SJCRH30 (cell line): ENCODE measurements around the gene POSTN. TPM values are rescaled to one million over a fixed set of nuclear protein-coding genes. Genes with fewer than 3 reads are reported as not detected.
"Not testable (repeated sequence)": the region's sequence is repeated elsewhere in the genome, so short reads cannot be mapped to it uniquely, and the experiment has no call there.

Experiments used
- DNase-seq, 2 experiments: peaks; one replicate each; pipeline ENCODE4 v3.0.0-alpha.2; 2015 to 2020
- H3K27ac ChIP-seq: fragments of 250-450 bp; sonication (Bioruptor Pico); 2 replicates; pipeline ENCODE4 v1.5.1; 2020; ENCODE audit warnings: mild to moderate bottlenecking, moderate library complexity
- H3K27me3 ChIP-seq: fragments of 250-450 bp; sonication (Bioruptor Pico); 2 replicates; pipeline ENCODE4 v1.5.1; 2020; ENCODE audit warnings: mild to moderate bottlenecking, moderate library complexity
- H3K36me3 ChIP-seq: fragments of 250-450 bp; sonication (Bioruptor Pico); 2 replicates; pipeline ENCODE4 v1.5.1; 2020; ENCODE audit warnings: mild to moderate bottlenecking, moderate library complexity
- H3K4me1 ChIP-seq: fragments of 250-450 bp; sonication (Bioruptor Pico); 2 replicates; pipeline ENCODE4 v1.5.1; 2020; ENCODE audit warnings: mild to moderate bottlenecking, moderate library complexity
- H3K4me3 ChIP-seq: fragments of 250-450 bp; sonication (Bioruptor Pico); 2 replicates; pipeline ENCODE4 v1.5.1; 2020; ENCODE audit warnings: mild to moderate bottlenecking, moderate library complexity
- H3K9me3 ChIP-seq: fragments of 250-450 bp; sonication (Bioruptor Pico); replicated peaks from 2 replicates; pipeline ENCODE4 v1.5.1; 2020; ENCODE audit warnings: mild to moderate bottlenecking, moderate library complexity
- total RNA-seq: library from RNA; depleted of rRNA; stranded (reverse); fragments of >200 nt; shearing (Covaris generic); gene quantifications from 2 replicates; pipeline ENCODE4 v1.2.3, GENCODE V29; 2014

Gene POSTN
- total RNA-seq, 1 experiment from 2014 or later = 0.04 TPM

- Histone ChIP-seq H3K4me1 (no peaks in the 10 kb centered on the region), H3K36me3 (no peaks in the 10 kb centered on the region), H3K9me3 (no peaks in the 10 kb centered on the region), H3K27me3 (0 out of 2 replicates have a peak, but pooled peaks cover 4% of the 10 kb centered on the region), H3K27ac (no peak overlapping the region), H3K4me3 (no peak overlapping the region)
- DNase-seq = no peak
Observed at GRCh38 chr13:37565425-37565824, 33.1 kb downstream of the POSTN start.

- no peaks in the 10 kb centered on the region for H3K4me1 ChIP-seq
- DNase-seq = no peak
- H3K9me3 ChIP-seq = no peaks in the 10 kb centered on the region
- H3K4me3 ChIP-seq = no peak overlapping the region
- no peak overlapping the region for H3K27ac ChIP-seq
- 0 out of 2 replicates have a peak, but pooled peaks cover 4% of the 10 kb centered on the region for H3K27me3 ChIP-seq
- H3K36me3 ChIP-seq = no peaks in the 10 kb centered on the region
Observed at GRCh38 chr13:37561031-37561430, 37.5 kb downstream of the POSTN start.

DNA sequence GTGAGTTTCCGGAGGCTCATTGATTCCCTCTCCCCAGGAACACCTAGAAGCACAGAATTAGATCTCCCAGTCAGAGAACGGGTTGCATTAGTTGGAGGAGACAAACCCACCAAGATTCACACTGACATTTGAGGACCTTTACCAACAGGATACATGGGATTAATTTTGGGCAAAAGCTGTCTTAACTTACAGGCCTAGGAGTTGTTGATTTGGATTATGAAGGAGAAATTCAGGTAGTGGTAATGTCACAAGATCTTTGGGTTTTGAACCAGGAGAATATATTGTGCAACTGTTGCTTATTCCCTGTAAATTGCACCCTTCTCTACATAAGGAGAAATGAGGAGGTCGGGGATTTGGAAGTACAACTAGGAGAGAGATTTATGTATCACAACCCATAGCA, 38.0 kb downstream of the POSTN start:
- Histone ChIP-seq H3K27ac (no peak overlapping the region), H3K36me3 (no peaks in the 10 kb centered on the region), H3K4me1 (no peaks in the 10 kb centered on the region), H3K27me3 (0 out of 2 replicates have a peak, but pooled peaks cover 4% of the 10 kb centered on the region), H3K9me3 (no peaks in the 10 kb centered on the region), H3K4me3 (no peak overlapping the region)
- DNase-seq = no peak

DNA sequence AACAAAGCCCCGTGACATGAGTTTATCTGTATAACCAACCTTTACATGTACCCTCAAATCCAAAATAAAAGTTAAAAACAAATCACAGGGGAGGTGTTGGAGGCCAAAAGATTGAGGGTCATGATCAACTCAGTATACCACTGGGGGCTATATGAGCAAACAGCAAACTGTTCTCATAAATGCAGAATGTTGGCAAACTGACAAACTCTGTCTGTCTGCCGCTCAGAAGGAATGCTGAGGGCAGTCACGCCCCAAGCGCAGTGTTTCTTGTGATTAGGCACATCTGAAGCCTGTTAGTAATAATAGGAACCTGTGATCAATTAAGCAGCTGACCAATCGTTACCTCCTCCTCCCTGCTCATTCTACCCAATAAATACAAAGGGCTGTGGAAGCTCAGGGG, 39.8 kb downstream of the POSTN start:
- DNase-seq, H3K27me3 ChIP-seq, H3K4me3 ChIP-seq, H3K9me3 ChIP-seq, H3K4me1 ChIP-seq, H3K36me3 ChIP-seq, H3K27ac ChIP-seq: not testable (repeated sequence)

DNA sequence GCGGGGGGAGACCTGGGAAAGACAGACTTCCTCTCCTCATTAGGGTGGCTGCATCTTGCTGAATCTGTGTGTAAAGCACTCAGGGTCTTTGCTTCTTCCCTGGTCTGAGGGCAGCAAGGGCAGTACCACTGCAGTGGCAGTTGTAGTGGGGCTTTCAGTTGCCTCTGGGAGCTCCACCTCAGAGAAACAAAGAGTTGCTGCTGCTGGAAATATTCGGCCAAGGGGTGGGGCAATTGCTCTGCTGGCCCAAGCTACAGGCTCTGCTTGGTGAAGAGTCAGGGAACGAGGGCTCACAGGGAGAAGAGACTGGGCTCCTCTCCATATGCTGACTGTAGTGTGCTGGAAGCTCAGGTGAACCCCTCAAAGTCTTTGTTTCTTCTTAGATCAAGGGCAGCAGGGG, 52.5 kb downstream of the POSTN start:
- H3K9me3 ChIP-seq = no peaks in the 10 kb centered on the region
- no peak overlapping the region for H3K4me3 ChIP-seq
- no peak overlapping the region for H3K27ac ChIP-seq
- no peaks in the 10 kb centered on the region for H3K4me1 ChIP-seq
- H3K27me3 ChIP-seq = no peaks in the 10 kb centered on the region
- no peaks in the 10 kb centered on the region for H3K36me3 ChIP-seq
- no peak for DNase-seq

DNA sequence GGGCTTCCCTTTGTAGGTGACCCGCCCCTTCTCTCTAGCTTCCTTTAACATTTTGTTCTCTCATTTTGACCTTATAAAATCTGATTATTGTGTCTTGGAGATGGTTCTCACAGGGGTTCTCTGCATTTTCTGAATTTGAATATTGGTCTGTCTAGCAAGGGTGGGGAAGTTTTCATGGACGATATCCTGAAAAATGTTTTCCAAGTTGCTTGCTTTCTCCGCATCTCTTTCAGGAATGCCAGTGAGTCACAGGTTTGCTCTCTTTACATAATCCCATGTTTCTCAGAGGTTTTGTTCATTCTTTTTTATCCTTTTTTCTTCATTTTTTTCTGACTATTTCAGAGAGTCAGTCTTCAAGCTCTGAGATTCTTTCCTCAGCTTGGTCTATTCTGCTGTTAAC, 53.6 kb downstream of the POSTN start:
- no peaks in the 10 kb centered on the region for H3K27me3 ChIP-seq
- H3K36me3 ChIP-seq = no peaks in the 10 kb centered on the region
- H3K9me3 ChIP-seq = no peaks in the 10 kb centered on the region
- H3K4me3 ChIP-seq = no peak overlapping the region
- no peaks in the 10 kb centered on the region for H3K4me1 ChIP-seq
- H3K27ac ChIP-seq = no peak overlapping the region
- no peak for DNase-seq

- Histone ChIP-seq H3K27me3 (no peaks in the 10 kb centered on the region), H3K4me3 (no peak overlapping the region), H3K27ac (no peak overlapping the region), H3K36me3 (no peaks in the 10 kb centered on the region), H3K4me1 (no peaks in the 10 kb centered on the region), H3K9me3 (no peaks in the 10 kb centered on the region)
- no peak for DNase-seq
Observed at GRCh38 chr13:37539976-37540605, 58.5 kb downstream of the POSTN start.

DNA sequence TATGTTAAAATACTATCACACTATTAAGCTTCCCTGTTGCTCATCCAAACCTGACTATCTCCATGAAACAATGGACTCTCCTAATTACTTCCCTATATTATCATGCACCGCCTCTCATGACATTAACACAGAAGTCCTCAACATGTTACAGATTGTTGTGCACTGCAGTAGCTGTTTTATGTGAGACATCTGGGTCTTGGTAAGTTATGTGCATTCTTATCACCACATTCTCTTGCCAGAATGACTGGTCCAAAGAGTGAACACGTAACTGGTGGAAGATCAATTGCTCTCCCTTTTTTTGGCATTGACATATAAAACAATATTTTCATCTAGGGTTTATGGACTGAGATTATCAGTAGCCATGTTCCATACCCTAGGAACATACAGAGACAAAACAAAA, 59.4 kb downstream of the POSTN start:
- Histone ChIP-seq H3K27ac (no peak overlapping the region), H3K9me3 (no peaks in the 10 kb centered on the region)

DNA sequence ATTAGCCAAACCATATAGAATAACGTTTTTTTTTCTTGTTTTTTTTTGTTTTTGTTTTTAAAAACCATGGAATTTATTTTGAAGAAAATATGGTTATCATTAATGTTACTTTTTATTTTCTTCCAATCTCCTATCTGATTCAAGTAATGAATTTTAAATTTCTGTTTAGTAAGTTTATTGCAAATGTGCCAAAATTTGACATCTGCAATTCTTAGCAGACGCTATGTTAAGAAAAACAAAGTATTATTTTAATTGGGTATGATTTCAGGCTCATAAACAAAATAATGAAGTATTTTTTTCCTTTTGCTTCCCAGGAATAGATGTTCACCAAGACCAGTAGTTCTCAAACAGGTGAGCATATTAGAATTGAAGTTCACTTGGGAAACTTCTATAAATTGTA, 63.1 kb downstream of the POSTN start:
- Histone ChIP-seq H3K36me3 (no peaks in the 10 kb centered on the region), H3K4me1 (no peaks in the 10 kb centered on the region), H3K27ac (no peak overlapping the region), H3K27me3 (no peaks in the 10 kb centered on the region), H3K4me3 (no peak overlapping the region), H3K9me3 (no peaks in the 10 kb centered on the region)
- no peak for DNase-seq

More for the DNA sequence above, 59.4 kb downstream of the POSTN start:
- H3K4me1 ChIP-seq = no peaks in the 10 kb centered on the region
- H3K4me3 ChIP-seq = no peak overlapping the region
- H3K36me3 ChIP-seq = no peaks in the 10 kb centered on the region
- H3K27me3 ChIP-seq = no peaks in the 10 kb centered on the region
- DNase-seq = no peak

GRCh38 chr13:37534676-37535075, 63.9 kb downstream of the POSTN start:
- Histone ChIP-seq H3K9me3 (no peaks in the 10 kb centered on the region), H3K4me3 (no peak overlapping the region), H3K27ac (no peak overlapping the region), H3K4me1 (no peaks in the 10 kb centered on the region), H3K27me3 (no peaks in the 10 kb centered on the region), H3K36me3 (no peaks in the 10 kb centered on the region)
- no peak for DNase-seq

GRCh38 chr13:37534181-37534580, 64.4 kb downstream of the POSTN start:
- no peak for DNase-seq
- no peaks in the 10 kb centered on the region for H3K9me3 ChIP-seq
- H3K4me1 ChIP-seq = no peaks in the 10 kb centered on the region
- no peak overlapping the region for H3K27ac ChIP-seq
- no peaks in the 10 kb centered on the region for H3K27me3 ChIP-seq
- no peaks in the 10 kb centered on the region for H3K36me3 ChIP-seq
- H3K4me3 ChIP-seq = no peak overlapping the region

DNA sequence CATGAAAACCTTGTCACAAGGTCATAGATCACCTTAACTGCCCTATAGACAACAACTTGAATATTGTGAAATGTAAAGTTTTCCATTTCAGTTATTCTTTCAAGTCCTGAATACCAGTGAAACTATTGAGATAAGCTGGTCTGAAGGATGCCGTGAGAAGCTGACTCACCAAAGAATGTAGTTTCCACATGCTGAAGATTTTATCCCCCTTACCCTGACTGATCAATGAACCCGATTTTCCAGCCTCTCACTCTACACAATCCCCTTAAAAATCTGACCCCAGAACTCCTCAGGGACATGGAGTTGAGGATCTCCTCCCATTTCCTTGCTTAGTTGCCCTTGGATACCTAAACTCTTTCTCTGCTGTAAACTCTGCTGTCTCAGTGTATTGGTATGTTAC, 67.5 kb downstream of the POSTN start:
- Histone ChIP-seq H3K36me3 (no peaks in the 10 kb centered on the region), H3K4me1 (no peaks in the 10 kb centered on the region), H3K4me3 (no peak overlapping the region), H3K27ac (no peak overlapping the region), H3K9me3 (no peaks in the 10 kb centered on the region), H3K27me3 (0 out of 2 replicates have a peak, but pooled peaks cover 3% of the 10 kb centered on the region)
- DNase-seq = no peak

DNA sequence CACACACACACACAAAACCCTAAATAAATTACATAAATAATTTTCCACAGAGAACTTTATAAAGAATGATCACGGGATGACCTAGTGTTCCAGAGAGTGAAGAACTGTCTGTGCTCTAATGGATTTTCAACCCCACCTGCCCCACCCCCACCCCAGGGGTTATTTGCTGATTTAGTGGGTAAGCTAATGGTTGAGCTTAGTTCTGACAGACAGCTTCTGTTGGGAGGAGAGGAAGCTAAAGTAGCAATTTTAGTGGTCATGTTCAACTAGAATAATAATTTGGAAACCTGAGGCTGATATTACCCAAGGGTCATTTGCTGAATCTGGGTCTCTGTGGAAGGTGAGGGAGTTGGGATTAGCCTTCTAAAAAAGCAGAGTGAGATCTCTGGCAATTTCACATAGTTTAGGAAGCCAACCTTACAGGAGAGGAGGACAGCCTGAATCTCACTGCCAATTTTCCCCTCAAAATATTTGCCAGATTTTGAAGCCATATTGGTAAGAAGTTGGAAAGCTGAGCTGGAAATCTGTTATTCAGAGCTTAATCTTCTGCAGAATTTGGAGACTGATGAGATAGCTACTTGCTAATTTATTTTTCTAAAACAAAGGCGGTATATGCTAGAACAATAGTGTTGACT, 68.7 kb downstream of the POSTN start:
- no peaks in the 10 kb centered on the region for H3K36me3 ChIP-seq
- H3K27ac ChIP-seq = no peak overlapping the region
- H3K4me3 ChIP-seq = no peak overlapping the region
- 0 out of 2 replicates have a peak, but pooled peaks cover 3% of the 10 kb centered on the region for H3K27me3 ChIP-seq
- H3K9me3 ChIP-seq = no peaks in the 10 kb centered on the region
- no peaks in the 10 kb centered on the region for H3K4me1 ChIP-seq
- no peak for DNase-seq

DNA sequence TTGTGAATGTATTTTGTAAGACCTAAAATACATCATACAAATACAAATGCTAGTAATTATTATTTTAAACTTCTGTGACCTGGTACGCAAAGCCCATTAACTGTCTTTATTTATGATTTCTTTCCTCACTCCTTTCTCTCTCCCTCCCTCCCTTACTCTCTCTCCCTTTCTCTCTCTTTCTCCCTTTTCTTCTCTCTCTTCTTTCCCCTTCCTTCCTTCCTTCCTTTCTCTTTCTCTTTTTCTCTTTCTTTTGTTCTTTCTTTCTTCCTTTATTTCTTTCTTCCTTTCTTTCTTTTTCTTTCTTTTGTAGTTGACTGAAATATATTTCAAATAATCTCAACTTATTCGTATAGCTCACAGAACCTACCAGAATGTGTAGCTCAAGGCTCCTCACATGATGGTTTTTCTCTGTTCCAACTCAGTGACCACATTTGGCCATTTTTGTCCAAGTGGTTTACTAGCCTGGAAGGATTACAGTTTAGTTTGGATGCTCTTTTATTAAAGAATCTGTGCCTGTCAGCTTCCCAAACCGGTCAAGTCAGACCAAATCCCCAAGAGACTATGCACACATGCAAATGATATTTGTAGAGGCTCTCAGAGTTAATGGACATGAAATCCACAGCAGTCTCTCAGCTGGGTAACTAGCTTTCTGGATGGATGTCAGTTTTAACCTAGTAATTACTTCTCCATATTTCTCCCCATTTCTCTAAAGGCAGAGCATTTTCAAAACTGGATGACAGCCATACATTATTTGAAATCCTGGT, 71.7 kb downstream of the POSTN start:
- H3K27ac ChIP-seq = no peak overlapping the region
- no peak overlapping the region for H3K4me3 ChIP-seq
- H3K27me3 ChIP-seq = 0 out of 2 replicates have a peak, but pooled peaks cover 3% of the 10 kb centered on the region
- no peaks in the 10 kb centered on the region for H3K36me3 ChIP-seq
- DNase-seq = no peak
- no peaks in the 10 kb centered on the region for H3K4me1 ChIP-seq
- no peaks in the 10 kb centered on the region for H3K9me3 ChIP-seq

GRCh38 chr13:37515226-37515625, 83.3 kb downstream of the POSTN start:
- Histone ChIP-seq H3K9me3 (no peaks in the 10 kb centered on the region), H3K4me1 (no peaks in the 10 kb centered on the region), H3K27me3 (no peaks in the 10 kb centered on the region), H3K4me3 (no peak overlapping the region), H3K36me3 (no peaks in the 10 kb centered on the region), H3K27ac (no peak overlapping the region)
- no peak for DNase-seq
